OCI-LY3 (cell line): ENCODE measurements around the gene NYAP2.

ENCODE experiments used
- EZH2phosphoT487 ChIP-seq: fragments of 200-600 bp; shearing (Covaris generic); IDR thresholded peaks from 2 replicates; pipeline ENCODE4 v1.6.1; 2018; ENCODE audit warnings: antibody characterized with exemption, mixed run types, low read depth
- TF ChIP-seq, protein P1 (sequence below): fragments of 200-600, 300-600 bp; sonication (generic); IDR thresholded peaks from 2 replicates; pipeline ENCODE4 v1.5.1; 2014; ENCODE audit warnings: antibody characterized with exemption, low read length, low read depth

DNA sequence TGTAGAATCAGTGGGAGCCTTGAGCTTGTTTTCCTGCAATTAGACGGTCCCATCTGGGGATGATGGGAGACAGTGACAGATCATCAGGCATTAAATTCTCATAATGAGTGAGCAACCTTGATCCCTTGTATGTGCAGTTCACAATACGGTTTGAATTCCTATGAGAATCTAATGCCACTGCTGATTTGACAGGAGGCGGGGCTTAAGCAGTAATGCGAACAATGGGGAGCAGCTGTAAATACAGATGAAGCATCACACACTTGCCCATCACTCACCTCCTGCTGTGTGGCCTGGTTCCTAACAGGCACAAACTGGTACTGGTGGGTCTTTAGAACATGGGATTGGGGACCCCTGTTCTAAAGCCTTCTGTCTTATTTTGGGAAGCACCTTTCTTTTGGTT is 17.9 kb upstream of the NYAP2 start:
- TF ChIP-seq, protein P1, sequence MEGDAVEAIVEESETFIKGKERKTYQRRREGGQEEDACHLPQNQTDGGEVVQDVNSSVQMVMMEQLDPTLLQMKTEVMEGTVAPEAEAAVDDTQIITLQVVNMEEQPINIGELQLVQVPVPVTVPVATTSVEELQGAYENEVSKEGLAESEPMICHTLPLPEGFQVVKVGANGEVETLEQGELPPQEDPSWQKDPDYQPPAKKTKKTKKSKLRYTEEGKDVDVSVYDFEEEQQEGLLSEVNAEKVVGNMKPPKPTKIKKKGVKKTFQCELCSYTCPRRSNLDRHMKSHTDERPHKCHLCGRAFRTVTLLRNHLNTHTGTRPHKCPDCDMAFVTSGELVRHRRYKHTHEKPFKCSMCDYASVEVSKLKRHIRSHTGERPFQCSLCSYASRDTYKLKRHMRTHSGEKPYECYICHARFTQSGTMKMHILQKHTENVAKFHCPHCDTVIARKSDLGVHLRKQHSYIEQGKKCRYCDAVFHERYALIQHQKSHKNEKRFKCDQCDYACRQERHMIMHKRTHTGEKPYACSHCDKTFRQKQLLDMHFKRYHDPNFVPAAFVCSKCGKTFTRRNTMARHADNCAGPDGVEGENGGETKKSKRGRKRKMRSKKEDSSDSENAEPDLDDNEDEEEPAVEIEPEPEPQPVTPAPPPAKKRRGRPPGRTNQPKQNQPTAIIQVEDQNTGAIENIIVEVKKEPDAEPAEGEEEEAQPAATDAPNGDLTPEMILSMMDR, result no peak
- TF ChIP-seq EZH2phosphoT487, result no peak
